HEK293 (cell line): ENCODE data around the gene C2orf49.
A peak's percentile ranks its signal among the peaks of the same experiment; 100 is the strongest.

Source experiments
- CTCF ChIA-PET: fragments of 350-600 bp; formaldehyde crosslinking; extraction: SDS; loops from one replicate; lab custom pipeline; 2021; ENCODE audit warnings: antibody characterized with exemption; lab: Yijun Ruan, JAX
- POLR2A ChIA-PET: fragments of 300-600 bp; formaldehyde crosslinking; extraction: SDS; loops from one replicate; lab custom pipeline; 2020; ENCODE audit warnings: antibody characterized with exemption, inconsistent platforms; lab: Yijun Ruan, JAX
- H3K27ac ChIP-seq: fragments of 200-500 bp; sonication (Bioruptor generic); 2 replicates; pipeline ENCODE4 v1.5.1; 2014; ENCODE audit warnings: low read depth, low read length, control low read depth, inconsistent platforms; ENCODE audit errors: extremely low read depth
- H3K36me3 ChIP-seq, 2 experiments: fragments of 200-500 bp in 1 of 2; sonication (Bioruptor generic) in 1 of 2; 1 replicate in 1 of 2; 2 replicates in 1 of 2; pipeline ENCODE4 v1.5.1; 2014 to 2017; ENCODE audit warnings: inconsistent platforms in 2 of 2, low read length in 2 of 2; ENCODE audit not compliant: control insufficient read depth in 2 of 2, insufficient read depth in 1 of 2
- H3K4me1 ChIP-seq: fragments of 200-500 bp; sonication (Bioruptor generic); 2 replicates; pipeline ENCODE4 v1.5.1; 2014; ENCODE audit warnings: mild to moderate bottlenecking, low read length, inconsistent platforms; ENCODE audit not compliant: control insufficient read depth, insufficient read depth
- H3K4me3 ChIP-seq: 2 replicates; pipeline ENCODE4 v1.5.1; 2011; ENCODE audit warnings: low read depth, mild to moderate bottlenecking, control low read depth, low read length, moderate library complexity
- H3K9me3 ChIP-seq: fragments of 200-500 bp; sonication (Bioruptor generic); 2 replicates; pipeline ENCODE4 v1.5.1; 2014; ENCODE audit warnings: low read depth, low read length, inconsistent platforms; ENCODE audit not compliant: control insufficient read depth, insufficient read depth
- GLI4 ChIP-seq: fragments of 450-650 bp; formaldehyde crosslinking; IDR thresholded peaks from 2 replicates; pipeline ENCODE4 v1.5.1; 2016; ENCODE audit warnings: missing biosample characterization, missing genetic modification characterization
- KLF9 ChIP-seq: fragments of 450-650 bp; formaldehyde crosslinking; IDR thresholded peaks from 2 replicates; pipeline ENCODE4 v1.5.1; 2016; ENCODE audit warnings: missing biosample characterization, missing genetic modification characterization, low read depth
- ZFHX2 ChIP-seq: fragments of 450-650 bp; formaldehyde crosslinking; conservative IDR thresholded peaks from 2 replicates; pipeline ENCODE4 v1.5.1; 2016; ENCODE audit warnings: missing biosample characterization, missing genetic modification characterization
- ZNF335 ChIP-seq: fragments of 450-650 bp; formaldehyde crosslinking; conservative IDR thresholded peaks from 2 replicates; pipeline ENCODE4 v1.5.1; 2016; ENCODE audit warnings: missing biosample characterization, missing genetic modification characterization
- ZNF600 ChIP-seq: fragments of 450-650 bp; formaldehyde crosslinking; IDR thresholded peaks from 2 replicates; pipeline ENCODE4 v1.5.1; 2016; ENCODE audit warnings: missing biosample characterization, missing genetic modification characterization
- ZNF610 ChIP-seq: fragments of 450-650 bp; formaldehyde crosslinking; IDR thresholded peaks from 2 replicates; pipeline ENCODE4 v1.5.1; 2016; ENCODE audit warnings: missing biosample characterization, missing genetic modification characterization, borderline replicate concordance
- ZNF623 ChIP-seq: fragments of 450-650 bp; formaldehyde crosslinking; IDR thresholded peaks from 2 replicates; pipeline ENCODE4 v1.5.1; 2016; ENCODE audit warnings: missing biosample characterization, missing genetic modification characterization
- ZNF660 ChIP-seq: fragments of 450-650 bp; IDR thresholded peaks from 2 replicates; pipeline ENCODE4 v1.5.1; 2018; ENCODE audit warnings: missing biosample characterization, mild to moderate bottlenecking, missing genetic modification characterization
- ZNF768 ChIP-seq: fragments of 450-650 bp; formaldehyde crosslinking; IDR thresholded peaks from 2 replicates; pipeline ENCODE4 v1.5.1; 2018; ENCODE audit warnings: missing biosample characterization, mild to moderate bottlenecking, missing genetic modification characterization
- TF ChIP-seq, protein P1 (sequence below): fragments of 450-650 bp; formaldehyde crosslinking; optimal IDR thresholded peaks from 2 replicates; pipeline ENCODE3; 2016; ENCODE audit warnings: missing biosample characterization, mild to moderate bottlenecking, missing genetic modification characterization
- TF ChIP-seq, protein P2 (sequence below): fragments of 450-650 bp; formaldehyde crosslinking; IDR thresholded peaks from 2 replicates; pipeline ENCODE4 v1.5.1; 2017; ENCODE audit warnings: missing biosample characterization, missing genetic modification characterization
- TF ChIP-seq, protein P3 (sequence below): fragments of 450-650 bp; formaldehyde crosslinking; IDR thresholded peaks from 2 replicates; pipeline ENCODE4 v1.5.1; 2016; ENCODE audit warnings: missing biosample characterization, missing genetic modification characterization
- TF ChIP-seq, protein P4 (sequence below): fragments of 450-650 bp; formaldehyde crosslinking; IDR thresholded peaks from 2 replicates; pipeline ENCODE4 v1.5.1; 2017; ENCODE audit warnings: missing biosample characterization, missing genetic modification characterization
- TF ChIP-seq, protein P5 (sequence below): fragments of 450-650 bp; formaldehyde crosslinking; IDR thresholded peaks from 2 replicates; pipeline ENCODE4 v1.5.1; 2016; ENCODE audit warnings: missing biosample characterization, missing genetic modification characterization
- TF ChIP-seq, protein P6 (sequence below): fragments of 450-650 bp; formaldehyde crosslinking; IDR thresholded peaks from 2 replicates; pipeline ENCODE4 v1.5.1; 2016; ENCODE audit warnings: missing biosample characterization, missing genetic modification characterization, borderline replicate concordance
- TF ChIP-seq, protein P7 (sequence below): fragments of 450-650 bp; formaldehyde crosslinking; IDR thresholded peaks from 2 replicates; pipeline ENCODE4 v1.5.1; 2016; ENCODE audit warnings: missing biosample characterization, missing genetic modification characterization

The C2orf49 gene

DNA sequence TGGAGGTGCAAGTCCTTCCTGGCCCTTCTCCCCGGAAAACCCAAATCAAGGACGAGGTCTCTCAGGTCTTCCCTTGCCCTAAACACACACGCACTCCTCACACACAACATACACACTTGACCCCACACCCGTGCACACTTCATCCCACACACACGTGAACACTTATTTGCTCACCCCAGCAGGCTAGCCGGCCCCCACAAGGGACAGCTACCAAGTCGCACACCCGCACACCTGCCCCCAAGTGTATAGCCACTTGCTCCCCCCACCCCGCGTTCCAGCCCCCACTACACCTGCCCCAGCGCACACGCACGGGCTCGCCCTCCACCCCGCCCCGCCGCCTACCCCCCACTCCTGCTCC, 8.2 kb upstream of the C2orf49 start (continued):
- TF ChIP-seq, protein P1, sequence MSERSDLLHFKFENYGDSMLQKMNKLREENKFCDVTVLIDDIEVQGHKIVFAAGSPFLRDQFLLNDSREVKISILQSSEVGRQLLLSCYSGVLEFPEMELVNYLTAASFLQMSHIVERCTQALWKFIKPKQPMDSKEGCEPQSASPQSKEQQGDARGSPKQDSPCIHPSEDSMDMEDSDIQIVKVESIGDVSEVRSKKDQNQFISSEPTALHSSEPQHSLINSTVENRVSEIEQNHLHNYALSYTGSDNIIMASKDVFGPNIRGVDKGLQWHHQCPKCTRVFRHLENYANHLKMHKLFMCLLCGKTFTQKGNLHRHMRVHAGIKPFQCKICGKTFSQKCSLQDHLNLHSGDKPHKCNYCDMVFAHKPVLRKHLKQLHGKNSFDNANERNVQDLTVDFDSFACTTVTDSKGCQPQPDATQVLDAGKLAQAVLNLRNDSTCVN (tag by site-specific recombination), result peak; percentile 34
- no peak; the same call in 1 of the 2 replicates for TF ChIP-seq KLF9
- TF ChIP-seq ZNF335 (tag by site-specific recombination), result peak; percentile 9; the same call in 1 of the 2 replicates
- TF ChIP-seq, protein P2, sequence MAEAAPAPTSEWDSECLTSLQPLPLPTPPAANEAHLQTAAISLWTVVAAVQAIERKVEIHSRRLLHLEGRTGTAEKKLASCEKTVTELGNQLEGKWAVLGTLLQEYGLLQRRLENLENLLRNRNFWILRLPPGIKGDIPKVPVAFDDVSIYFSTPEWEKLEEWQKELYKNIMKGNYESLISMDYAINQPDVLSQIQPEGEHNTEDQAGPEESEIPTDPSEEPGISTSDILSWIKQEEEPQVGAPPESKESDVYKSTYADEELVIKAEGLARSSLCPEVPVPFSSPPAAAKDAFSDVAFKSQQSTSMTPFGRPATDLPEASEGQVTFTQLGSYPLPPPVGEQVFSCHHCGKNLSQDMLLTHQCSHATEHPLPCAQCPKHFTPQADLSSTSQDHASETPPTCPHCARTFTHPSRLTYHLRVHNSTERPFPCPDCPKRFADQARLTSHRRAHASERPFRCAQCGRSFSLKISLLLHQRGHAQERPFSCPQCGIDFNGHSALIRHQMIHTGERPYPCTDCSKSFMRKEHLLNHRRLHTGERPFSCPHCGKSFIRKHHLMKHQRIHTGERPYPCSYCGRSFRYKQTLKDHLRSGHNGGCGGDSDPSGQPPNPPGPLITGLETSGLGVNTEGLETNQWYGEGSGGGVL (tag by site-specific recombination), result peak; percentile 85
- TF ChIP-seq, protein P3, sequence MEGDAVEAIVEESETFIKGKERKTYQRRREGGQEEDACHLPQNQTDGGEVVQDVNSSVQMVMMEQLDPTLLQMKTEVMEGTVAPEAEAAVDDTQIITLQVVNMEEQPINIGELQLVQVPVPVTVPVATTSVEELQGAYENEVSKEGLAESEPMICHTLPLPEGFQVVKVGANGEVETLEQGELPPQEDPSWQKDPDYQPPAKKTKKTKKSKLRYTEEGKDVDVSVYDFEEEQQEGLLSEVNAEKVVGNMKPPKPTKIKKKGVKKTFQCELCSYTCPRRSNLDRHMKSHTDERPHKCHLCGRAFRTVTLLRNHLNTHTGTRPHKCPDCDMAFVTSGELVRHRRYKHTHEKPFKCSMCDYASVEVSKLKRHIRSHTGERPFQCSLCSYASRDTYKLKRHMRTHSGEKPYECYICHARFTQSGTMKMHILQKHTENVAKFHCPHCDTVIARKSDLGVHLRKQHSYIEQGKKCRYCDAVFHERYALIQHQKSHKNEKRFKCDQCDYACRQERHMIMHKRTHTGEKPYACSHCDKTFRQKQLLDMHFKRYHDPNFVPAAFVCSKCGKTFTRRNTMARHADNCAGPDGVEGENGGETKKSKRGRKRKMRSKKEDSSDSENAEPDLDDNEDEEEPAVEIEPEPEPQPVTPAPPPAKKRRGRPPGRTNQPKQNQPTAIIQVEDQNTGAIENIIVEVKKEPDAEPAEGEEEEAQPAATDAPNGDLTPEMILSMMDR, result 0 out of 2 replicates have a peak, but pooled peaks have one; percentile 3
- peak; percentile 81 for TF ChIP-seq ZFHX2 (tag by site-specific recombination)
- TF ChIP-seq ZNF600, result peak; percentile 9; the same call in 1 of the 2 replicates
- TF ChIP-seq, protein P4, sequence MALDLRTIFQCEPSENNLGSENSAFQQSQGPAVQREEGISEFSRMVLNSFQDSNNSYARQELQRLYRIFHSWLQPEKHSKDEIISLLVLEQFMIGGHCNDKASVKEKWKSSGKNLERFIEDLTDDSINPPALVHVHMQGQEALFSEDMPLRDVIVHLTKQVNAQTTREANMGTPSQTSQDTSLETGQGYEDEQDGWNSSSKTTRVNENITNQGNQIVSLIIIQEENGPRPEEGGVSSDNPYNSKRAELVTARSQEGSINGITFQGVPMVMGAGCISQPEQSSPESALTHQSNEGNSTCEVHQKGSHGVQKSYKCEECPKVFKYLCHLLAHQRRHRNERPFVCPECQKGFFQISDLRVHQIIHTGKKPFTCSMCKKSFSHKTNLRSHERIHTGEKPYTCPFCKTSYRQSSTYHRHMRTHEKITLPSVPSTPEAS, result no peak
- TF ChIP-seq, protein P5, sequence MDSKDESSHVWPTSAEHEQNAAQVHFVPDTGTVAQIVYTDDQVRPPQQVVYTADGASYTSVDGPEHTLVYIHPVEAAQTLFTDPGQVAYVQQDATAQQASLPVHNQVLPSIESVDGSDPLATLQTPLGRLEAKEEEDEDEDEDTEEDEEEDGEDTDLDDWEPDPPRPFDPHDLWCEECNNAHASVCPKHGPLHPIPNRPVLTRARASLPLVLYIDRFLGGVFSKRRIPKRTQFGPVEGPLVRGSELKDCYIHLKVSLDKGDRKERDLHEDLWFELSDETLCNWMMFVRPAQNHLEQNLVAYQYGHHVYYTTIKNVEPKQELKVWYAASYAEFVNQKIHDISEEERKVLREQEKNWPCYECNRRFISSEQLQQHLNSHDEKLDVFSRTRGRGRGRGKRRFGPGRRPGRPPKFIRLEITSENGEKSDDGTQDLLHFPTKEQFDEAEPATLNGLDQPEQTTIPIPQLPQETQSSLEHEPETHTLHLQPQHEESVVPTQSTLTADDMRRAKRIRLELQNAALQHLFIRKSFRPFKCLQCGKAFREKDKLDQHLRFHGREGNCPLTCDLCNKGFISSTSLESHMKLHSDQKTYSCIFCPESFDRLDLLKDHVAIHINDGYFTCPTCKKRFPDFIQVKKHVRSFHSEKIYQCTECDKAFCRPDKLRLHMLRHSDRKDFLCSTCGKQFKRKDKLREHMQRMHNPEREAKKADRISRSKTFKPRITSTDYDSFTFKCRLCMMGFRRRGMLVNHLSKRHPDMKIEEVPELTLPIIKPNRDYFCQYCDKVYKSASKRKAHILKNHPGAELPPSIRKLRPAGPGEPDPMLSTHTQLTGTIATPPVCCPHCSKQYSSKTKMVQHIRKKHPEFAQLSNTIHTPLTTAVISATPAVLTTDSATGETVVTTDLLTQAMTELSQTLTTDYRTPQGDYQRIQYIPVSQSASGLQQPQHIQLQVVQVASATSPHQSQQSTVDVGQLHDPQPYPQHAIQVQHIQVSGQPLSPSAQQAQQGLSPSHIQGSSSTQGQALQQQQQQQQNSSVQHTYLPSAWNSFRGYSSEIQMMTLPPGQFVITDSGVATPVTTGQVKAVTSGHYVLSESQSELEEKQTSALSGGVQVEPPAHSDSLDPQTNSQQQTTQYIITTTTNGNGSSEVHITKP (tag by site-specific recombination), result peak; percentile 92

DNA sequence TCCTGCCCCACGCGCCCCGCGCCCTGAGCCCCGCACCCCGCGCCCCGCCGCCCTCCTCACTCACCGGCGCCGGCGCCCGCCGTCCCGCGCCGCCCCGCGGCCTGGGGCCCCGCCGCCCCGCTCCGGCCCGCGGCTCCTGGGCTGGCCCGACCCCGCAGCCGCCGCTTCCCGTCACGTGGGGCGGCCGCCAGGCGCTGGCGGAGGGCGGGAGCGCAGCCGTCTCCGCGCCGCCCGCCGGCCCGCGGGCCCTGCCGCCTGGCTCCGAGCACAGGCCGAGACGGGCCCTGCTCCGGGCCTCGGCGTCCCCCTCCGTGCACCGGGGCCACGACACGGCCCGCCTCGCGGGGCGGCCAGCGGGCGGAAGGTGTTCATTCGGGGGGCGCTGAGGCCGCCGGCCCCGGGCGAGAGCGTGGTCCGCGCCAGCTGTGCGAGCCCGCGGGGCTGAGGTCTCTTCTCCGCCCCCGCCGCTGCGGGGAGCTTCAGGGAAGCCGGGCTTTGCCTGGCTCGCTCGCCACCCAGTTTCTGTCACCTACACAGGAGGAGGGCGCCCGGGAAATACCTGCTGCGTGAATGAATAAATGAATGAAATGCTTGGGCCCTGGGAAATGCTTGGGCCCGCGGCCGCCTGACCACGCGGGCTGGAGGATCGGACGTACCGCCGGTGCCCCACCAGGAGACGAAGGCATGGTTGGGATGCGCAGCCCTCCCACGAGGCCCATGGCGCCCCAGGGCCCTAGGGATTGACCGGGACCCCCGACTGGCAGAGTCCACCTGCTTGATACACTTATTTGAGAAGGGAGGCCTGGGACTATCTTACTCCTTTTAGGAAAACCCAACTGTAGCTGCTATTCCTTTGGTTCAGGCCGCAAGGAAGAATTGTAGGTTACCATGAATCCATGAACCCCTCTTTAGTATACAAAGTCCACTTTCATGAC, 7.5 kb upstream of the C2orf49 start, which contains the start of gene TGFBRAP1:
TSS of gene TGFBRAP1 (minus strand) at position 175 of the 935 bp plus-strand sequence. CDS start 21,434 bp downstream, outside the sequence.
- Histone ChIP-seq H3K27ac (peak within 1 kb of the TSS; percentile 93), H3K9me3 (no peaks in the 10 kb centered on the region), H3K36me3 (peaks cover 7 to 16% of the 10 kb centered on the region in 2 experiments; a peak in 2 of 3 replicates), H3K4me1 (0 out of 2 replicates have a peak, but pooled peaks cover 4% of the 10 kb centered on the region), H3K4me3 (peak within 1 kb of the TSS; percentile 53)
- POLR2A ChIA-PET, result interaction anchor here (1.0 to 1.6 kb wide), 3 partner anchors 8 to 91 kb away, joined by 3 to 6 read pairs (median 3); partner anchors contain the start of gene C2orf49
- CTCF ChIA-PET, result interaction anchor here (1.3 kb wide), 1 partner anchor 94 kb away, joined by 3 read pairs; no protein-coding TSS in a partner anchor
- TF ChIP-seq ZNF610 (tag by site-specific recombination) (no peak), ZNF660 (0 out of 2 replicates have a peak, but pooled peaks have one; percentile 18), ZNF768 (tag by site-specific recombination) (no peak), GLI4 (tag by site-specific recombination) (no peak), ZNF623 (no peak)
- TF ChIP-seq, protein P6, sequence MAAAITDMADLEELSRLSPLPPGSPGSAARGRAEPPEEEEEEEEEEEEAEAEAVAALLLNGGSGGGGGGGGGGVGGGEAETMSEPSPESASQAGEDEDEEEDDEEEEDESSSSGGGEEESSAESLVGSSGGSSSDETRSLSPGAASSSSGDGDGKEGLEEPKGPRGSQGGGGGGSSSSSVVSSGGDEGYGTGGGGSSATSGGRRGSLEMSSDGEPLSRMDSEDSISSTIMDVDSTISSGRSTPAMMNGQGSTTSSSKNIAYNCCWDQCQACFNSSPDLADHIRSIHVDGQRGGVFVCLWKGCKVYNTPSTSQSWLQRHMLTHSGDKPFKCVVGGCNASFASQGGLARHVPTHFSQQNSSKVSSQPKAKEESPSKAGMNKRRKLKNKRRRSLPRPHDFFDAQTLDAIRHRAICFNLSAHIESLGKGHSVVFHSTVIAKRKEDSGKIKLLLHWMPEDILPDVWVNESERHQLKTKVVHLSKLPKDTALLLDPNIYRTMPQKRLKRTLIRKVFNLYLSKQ (tag by site-specific recombination), result no peak
- TF ChIP-seq, protein P7, sequence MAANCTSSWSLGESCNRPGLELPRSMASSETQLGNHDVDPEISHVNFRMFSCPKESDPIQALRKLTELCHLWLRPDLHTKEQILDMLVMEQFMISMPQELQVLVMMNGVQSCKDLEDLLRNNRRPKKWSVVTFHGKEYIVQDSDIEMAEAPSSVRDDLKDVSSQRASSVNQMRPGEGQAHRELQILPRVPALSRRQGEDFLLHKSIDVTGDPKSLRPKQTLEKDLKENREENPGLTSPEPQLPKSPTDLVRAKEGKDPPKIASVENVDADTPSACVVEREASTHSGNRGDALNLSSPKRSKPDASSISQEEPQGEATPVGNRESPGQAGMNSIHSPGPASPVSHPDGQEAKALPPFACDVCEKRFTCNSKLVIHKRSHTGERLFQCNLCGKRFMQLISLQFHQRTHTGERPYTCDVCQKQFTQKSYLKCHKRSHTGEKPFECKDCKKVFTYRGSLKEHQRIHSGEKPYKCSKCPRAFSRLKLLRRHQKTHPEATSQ (tag by site-specific recombination), result no peak
- TF ChIP-seq, protein P5 (tag by site-specific recombination), result peak; percentile 50; the same call in 1 of the 2 replicates
